ENCODE data around the gene EPB41.
"Not testable (repeated sequence)": the region's sequence is repeated elsewhere in the genome, so short reads cannot be mapped to it uniquely, and the experiment has no call there.

EPB41 gene

DNA sequence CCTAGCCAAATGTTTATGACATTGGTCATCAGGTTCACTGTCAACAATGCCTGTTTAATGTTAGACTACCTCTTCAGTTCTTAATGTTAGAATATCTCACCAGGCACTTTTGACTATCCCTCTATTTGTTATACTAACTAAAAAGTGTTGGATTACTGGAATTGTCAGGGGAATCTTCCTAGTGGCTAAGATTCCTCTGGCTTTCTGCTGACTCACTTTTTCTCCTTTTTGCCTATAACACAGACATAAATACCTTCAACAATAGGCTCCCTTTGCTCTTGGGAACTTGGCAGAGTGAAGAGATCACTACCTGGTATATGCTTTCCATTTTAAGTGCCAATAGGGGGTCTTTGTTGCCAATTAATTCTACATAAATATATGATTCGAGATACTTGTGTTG is 140.8 kb downstream of the EPB41 start:
- no peak for DNase-seq

- no peak for DNase-seq
Measured at GRCh38 chr1:29056256-29056655, 141.9 kb downstream of the EPB41 start.

DNA sequence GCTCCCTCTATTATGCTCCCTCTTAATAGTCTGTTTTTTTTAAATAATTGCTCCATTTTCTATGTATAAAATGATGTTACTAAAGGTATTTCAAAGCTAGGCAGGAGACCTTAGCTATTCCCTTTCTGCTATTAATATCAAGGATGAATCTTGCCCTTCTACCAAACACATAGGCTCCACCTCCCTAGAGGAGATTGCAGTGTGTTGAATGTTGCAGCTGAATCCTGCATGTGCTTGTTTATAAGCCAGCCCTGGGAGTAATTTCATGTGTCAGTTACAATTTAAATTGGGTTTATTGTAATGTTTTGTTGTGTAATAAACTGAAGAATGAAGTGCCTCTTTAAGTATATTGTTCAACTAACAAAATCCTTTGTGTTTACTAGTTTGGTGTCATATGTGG is 143.3 kb downstream of the EPB41 start:
- no peak for DNase-seq

- no peak for DNase-seq
Measured at GRCh38 chr1:29062157-29062942, 148.0 kb downstream of the EPB41 start.

DNA sequence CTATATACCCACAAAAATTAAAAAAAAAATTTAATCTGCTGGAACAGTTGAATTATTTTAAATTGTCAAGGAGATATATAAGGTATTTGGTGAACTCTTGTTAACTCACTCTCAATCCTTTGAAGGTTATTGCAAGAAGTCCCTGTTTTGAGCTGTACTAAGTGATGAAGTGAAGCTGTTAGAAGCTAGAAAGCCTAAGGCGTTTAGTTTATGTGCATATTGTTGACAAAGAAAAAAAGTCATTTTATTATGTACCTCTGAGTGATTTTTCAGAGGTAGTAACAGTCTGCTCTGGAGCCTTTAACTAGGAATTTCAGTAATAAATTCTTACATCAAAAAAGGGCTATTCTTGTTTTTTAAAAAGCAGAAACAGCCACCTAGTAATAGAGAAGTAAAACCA is 149.7 kb downstream of the EPB41 start:
- DNase-seq = no peak

DNA sequence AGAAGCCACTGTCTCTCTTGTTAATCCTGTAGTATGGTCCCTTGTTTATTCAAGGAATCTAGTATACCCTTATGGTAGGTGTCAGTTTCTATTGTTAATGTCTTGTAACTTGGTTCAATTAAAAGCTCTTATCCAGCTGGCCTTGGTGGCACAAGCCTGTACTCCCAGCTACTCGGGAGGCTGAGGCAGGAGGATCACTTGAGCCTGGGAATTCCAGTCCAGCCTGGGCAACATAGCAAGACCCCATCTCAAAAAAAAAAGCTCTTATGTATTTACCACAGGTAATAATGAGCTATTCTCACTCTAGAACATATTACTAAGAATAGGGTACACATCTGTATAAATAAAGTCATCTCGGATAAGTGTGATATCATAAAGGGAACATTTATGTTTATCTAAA is 162.8 kb downstream of the EPB41 start:
- no peak for DNase-seq

GRCh38 chr1:29079916-29080629 is 165.7 kb downstream of the EPB41 start:
- not testable (repeated sequence) for DNase-seq

GRCh38 chr1:29081201-29081600 is 166.8 kb downstream of the EPB41 start:
- no peak for DNase-seq

GRCh38 chr1:29082519-29082918 is 168.2 kb downstream of the EPB41 start:
- DNase-seq = no peak

- DNase-seq = no peak
Measured at GRCh38 chr1:29083317-29084195, 169.2 kb downstream of the EPB41 start.

DNA sequence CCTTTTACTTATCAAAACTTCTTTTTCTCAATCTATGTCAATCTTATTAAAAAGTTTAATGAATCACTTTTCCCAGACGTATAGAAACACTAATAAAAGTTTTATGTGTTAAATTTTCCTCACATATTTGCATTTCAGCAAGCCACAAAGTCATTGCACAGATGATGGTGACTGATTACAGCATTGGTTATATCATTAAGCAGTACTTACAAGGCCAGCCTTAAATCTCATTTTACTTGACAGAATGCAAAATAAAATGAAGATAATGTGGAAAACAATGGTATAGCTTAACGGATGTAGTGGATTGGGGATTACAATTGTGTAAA is 169.8 kb downstream of the EPB41 start:
- no peak for DNase-seq

GRCh38 chr1:29090937-29091618 is 176.7 kb downstream of the EPB41 start:
- DNase-seq = no peak

DNA sequence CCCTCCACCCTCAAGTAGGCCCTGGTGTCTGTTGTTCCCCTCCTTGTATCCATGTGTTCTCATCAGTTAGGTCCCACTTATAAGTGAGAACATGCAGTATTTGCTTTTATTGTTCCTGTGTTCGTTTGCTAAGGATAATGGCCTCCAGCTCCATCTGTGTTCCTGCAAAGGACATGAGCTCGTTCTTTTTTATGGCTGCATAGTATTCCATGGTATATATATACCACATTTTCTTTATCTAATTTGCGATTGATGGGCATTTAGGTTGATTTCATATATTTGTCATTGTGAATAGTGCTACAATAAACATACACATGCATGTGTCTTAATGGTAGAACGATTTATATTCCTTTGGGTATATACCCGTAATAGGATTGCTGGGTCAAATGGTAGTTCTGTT is 178.3 kb downstream of the EPB41 start:
- DNase-seq = not testable (repeated sequence)

DNA sequence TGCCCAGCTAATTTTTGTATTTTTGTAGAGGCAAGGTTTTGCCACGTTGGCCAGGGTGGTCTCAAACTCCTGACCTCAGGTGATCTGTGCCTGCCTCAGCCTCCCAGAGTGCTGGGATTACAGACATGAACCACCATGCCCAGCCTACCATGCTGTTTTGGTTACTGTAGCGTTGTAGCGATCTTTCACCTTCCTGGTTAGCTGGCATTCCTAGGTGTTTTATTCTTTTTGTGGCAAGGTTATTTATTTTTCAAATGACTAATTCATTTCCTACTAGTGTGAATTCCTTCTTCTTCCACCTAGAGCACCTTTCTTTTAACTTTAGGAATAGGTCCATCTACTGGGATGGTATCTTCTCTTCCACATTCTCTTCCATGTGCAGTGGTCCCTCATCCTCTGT is 180.1 kb downstream of the EPB41 start:
- no peak for DNase-seq

GRCh38 chr1:29094954-29095353 is 180.6 kb downstream of the EPB41 start:
- no peak for DNase-seq

DNA sequence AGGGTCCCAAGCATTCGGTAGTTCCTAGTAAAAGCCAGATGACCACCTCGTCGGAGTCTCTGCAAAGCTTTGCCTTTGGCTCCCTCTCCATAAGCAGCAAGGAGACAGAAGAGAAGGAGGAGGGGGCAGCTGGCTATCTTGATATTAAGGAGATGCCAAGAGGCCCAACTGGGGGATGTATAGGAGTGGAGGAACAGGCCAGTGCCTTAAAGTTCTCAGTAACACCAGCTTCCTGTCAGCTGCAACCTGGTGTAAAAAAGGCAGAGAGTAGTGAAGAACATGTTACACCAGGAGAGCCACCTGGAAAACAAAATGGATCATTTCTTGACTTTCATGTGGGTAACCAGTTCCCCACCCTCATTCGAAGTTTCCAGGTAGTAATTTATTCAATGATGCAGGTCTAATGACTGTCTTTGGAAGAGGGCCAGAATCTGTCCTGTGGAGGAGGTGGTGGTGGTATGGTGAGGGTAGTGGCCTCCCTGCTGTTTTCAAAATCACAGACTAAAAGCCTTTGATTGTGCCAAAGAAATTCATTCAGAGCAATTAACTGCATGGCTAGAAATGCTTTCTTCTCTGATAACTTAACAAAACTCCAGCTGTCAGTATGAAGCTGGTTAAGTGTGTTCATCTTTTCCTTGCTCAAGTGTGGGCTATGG is 182.0 kb downstream of the EPB41 start:
- no peak for DNase-seq

DNA sequence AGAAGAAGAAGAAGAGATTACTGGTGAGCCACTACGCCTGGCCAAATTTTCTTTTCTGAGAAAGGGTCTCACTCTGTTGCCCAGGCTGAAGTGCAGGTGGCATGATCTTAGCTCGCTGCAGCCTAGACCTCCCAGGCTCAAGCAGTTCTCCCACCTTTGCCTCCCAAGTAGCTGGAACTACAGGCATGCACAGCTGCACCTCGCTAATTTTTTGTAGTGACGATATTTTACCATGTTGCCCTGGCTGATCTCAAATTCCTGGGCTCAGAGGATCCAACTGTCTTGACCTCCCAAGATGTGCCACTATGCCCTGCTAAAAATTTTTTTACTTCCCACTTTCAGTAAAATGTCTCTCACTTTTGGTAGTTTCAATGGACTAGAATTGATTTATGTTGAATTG is 184.9 kb downstream of the EPB41 start:
- no peak for DNase-seq

DNA sequence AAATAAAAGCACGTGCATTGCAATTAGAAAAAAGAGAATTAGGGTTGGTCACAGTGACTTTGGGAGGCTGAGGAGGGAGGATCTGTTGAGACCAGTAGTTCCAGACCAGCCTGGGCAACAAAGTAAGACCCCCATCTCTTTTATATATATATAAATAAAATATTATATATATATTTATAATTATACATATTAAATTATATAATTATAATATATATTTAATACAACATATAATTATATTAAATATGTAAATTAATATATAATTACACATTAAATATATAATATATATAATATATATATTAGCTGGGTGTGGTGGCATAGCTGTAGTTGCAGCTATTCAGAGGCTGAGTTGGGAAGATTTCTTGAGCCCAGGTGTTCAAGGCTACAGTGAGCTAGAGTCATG is 186.1 kb downstream of the EPB41 start:
- no peak for DNase-seq

GRCh38 chr1:29105822-29106221 is 191.5 kb downstream of the EPB41 start:
- DNase-seq = no peak

DNA sequence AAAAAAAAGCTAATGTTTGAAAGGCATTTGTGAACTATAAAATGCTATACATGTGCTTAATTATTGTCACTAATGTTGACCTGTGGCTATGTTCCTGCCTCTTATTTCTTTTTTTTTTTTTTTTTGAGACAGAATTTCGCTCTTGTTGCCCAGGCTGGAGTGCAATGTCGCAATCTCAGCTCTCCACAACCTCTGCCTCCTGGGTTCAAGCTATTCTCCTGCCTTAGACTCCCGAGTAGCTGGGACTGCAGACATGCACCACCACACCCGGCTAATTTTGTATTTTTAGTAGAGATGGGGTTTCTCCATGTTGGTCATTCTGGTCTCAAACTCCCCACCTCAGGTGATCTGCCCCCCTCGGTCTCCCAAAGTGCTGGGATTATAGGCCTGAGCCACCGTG is 193.7 kb downstream of the EPB41 start:
- DNase-seq = not testable (repeated sequence)

GRCh38 chr1:29112705-29113412 is 198.5 kb downstream of the EPB41 start:
- no peak for DNase-seq

All from NCI-H510A treated with DMSO at 0.1 percent for 48 hours (cell line).